C4-2B (cell line): Measurements from ENCODE around the gene ECHS1.

Source experiments
- ZFX ChIP-seq: fragments of 450-650 bp; IDR thresholded peaks from 2 replicates; pipeline ENCODE4 v1.6.1; 2017
- TF ChIP-seq, protein P1 (sequence below): fragments of 450-650 bp; conservative IDR thresholded peaks from 2 replicates; pipeline ENCODE4 v1.5.1; 2017; ENCODE audit warnings: mild to moderate bottlenecking

DNA sequence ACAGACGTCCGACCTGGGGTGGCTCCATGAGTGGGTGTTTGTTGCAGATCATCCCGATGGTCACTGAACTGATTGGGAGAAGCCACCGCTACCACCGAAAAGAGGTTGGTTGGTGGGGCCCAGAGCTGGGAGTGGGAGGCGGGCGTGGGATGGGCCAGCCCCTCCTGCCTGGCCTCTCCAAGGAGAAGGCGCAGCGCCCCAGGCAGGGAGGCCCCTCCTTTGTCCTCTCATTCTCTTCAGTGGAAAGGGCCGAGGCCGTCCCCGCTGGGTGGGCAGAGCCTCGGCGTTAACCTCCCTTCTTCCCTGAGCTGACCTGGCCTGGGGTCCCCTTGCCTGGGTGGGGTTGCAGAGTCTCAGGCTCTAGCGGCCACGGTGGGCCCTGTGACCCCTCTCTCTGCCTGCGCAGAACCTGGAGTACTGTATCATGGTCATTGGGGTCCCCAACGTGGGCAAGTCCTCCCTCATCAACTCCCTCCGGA, 26.0 kb upstream of the ECHS1 start:
- TF ChIP-seq, protein P1, sequence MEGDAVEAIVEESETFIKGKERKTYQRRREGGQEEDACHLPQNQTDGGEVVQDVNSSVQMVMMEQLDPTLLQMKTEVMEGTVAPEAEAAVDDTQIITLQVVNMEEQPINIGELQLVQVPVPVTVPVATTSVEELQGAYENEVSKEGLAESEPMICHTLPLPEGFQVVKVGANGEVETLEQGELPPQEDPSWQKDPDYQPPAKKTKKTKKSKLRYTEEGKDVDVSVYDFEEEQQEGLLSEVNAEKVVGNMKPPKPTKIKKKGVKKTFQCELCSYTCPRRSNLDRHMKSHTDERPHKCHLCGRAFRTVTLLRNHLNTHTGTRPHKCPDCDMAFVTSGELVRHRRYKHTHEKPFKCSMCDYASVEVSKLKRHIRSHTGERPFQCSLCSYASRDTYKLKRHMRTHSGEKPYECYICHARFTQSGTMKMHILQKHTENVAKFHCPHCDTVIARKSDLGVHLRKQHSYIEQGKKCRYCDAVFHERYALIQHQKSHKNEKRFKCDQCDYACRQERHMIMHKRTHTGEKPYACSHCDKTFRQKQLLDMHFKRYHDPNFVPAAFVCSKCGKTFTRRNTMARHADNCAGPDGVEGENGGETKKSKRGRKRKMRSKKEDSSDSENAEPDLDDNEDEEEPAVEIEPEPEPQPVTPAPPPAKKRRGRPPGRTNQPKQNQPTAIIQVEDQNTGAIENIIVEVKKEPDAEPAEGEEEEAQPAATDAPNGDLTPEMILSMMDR: no peak
- TF ChIP-seq ZFX: no peak
